NCI-H82 treated with DMSO at 0.1 percent for 48 hours (cell line): ENCODE data around the gene PAM.
A peak's percentile ranks its signal among the peaks of the same experiment; 100 is the strongest.
"Not testable (repeated sequence)": the region's sequence is repeated elsewhere in the genome, so short reads cannot be mapped to it uniquely, and the experiment has no call there.

Source experiments
- DNase-seq: peaks from one replicate; lab custom pipeline; 2025; ENCODE audit not compliant: unreplicated experiment; lab: John Stamatoyannopoulos, UW

The PAM gene

GRCh38 chr5:102891175-102891574 is 136.1 kb downstream of the PAM start:
- no peak for DNase-seq

- DNase-seq: no peak
Observed at GRCh38 chr5:102893942-102894341, 138.8 kb downstream of the PAM start.

- no peak for DNase-seq
Observed at GRCh38 chr5:102895234-102895633, 140.1 kb downstream of the PAM start.

GRCh38 chr5:102895976-102896375 is 140.9 kb downstream of the PAM start:
- DNase-seq: no peak

GRCh38 chr5:102901424-102902134 is 146.5 kb downstream of the PAM start:
- DNase-seq: no peak

- no peak for DNase-seq
Observed at GRCh38 chr5:102902135-102902448, 147.0 kb downstream of the PAM start.

GRCh38 chr5:102902647-102903046 is 147.5 kb downstream of the PAM start:
- no peak for DNase-seq

- no peak for DNase-seq
Observed at GRCh38 chr5:102903074-102903871, 148.2 kb downstream of the PAM start.

- no peak for DNase-seq
Observed at GRCh38 chr5:102905056-102905455, 150.0 kb downstream of the PAM start.

- DNase-seq: not testable (repeated sequence)
Observed at GRCh38 chr5:102907099-102907498, 152.0 kb downstream of the PAM start.

GRCh38 chr5:102910240-102911226 is 155.4 kb downstream of the PAM start:
- DNase-seq: no peak

GRCh38 chr5:102911973-102912372 is 156.9 kb downstream of the PAM start:
- no peak for DNase-seq

GRCh38 chr5:102916109-102916508 is 161.0 kb downstream of the PAM start:
- DNase-seq: no peak

GRCh38 chr5:102918986-102919610 is 164.0 kb downstream of the PAM start:
- peak; percentile 23 for DNase-seq

GRCh38 chr5:102920762-102921161 is 165.7 kb downstream of the PAM start:
- no peak for DNase-seq

GRCh38 chr5:102921341-102922044 is 166.4 kb downstream of the PAM start:
- no peak for DNase-seq

GRCh38 chr5:102922111-102922720 is 167.1 kb downstream of the PAM start:
- no peak for DNase-seq

GRCh38 chr5:102922799-102923477 is 167.8 kb downstream of the PAM start:
- DNase-seq: no peak

- DNase-seq: no peak
Observed at GRCh38 chr5:102924963-102925362, 169.9 kb downstream of the PAM start.
